ENCODE results near the gene SETDB2.

Gene SETDB2

GRCh38 chr13:49464621-49465325 lies 20.7 kb downstream of the SETDB2 start:
- TF ChIP-seq ZBTB7A (IDR thresholded peaks at IDR 0.05; ENCODE audit: low read depth) (no peak), TAF1 (IDR thresholded peaks at IDR 0.05; ENCODE audit: low read depth) (no peak), EP300 (IDR thresholded peaks at IDR 0.05; ENCODE audit: borderline replicate concordance) (no peak), RAD21 (IDR thresholded peaks at IDR 0.05; ENCODE audit: low read depth) (no peak), NFIC (IDR thresholded peaks at IDR 0.05) (no peak), CREB1 (IDR thresholded peaks at IDR 0.05; ENCODE audit: low read depth) (no peak), TEAD4 (IDR thresholded peaks at IDR 0.05) (no peak), TCF12 (IDR thresholded peaks at IDR 0.05; ENCODE audit: low read depth) (no peak), CEBPB (IDR thresholded peaks at IDR 0.05) (no peak), YY1 (IDR thresholded peaks at IDR 0.05; ENCODE audit: low read depth) (no peak), USF1 (IDR thresholded peaks at IDR 0.05) (no peak), MAX (IDR thresholded peaks at IDR 0.05) (no peak)

GRCh38 chr13:49466292-49466838 lies 22.3 kb downstream of the SETDB2 start:
- TF ChIP-seq RAD21 (IDR thresholded peaks at IDR 0.05; ENCODE audit: low read depth) = no peak
- no peak for TF ChIP-seq TEAD4 (IDR thresholded peaks at IDR 0.05)
- no peak for TF ChIP-seq CEBPB (IDR thresholded peaks at IDR 0.05)
- TF ChIP-seq USF1 (IDR thresholded peaks at IDR 0.05) = no peak
- no peak for TF ChIP-seq NFIC (IDR thresholded peaks at IDR 0.05)
- TF ChIP-seq MAX (IDR thresholded peaks at IDR 0.05) = no peak
- no peak for TF ChIP-seq ZBTB7A (IDR thresholded peaks at IDR 0.05; ENCODE audit: low read depth)
- TF ChIP-seq EGR1 (IDR thresholded peaks at IDR 0.05) = no peak
- TF ChIP-seq EP300 (IDR thresholded peaks at IDR 0.05; ENCODE audit: borderline replicate concordance) = no peak
- no peak for TF ChIP-seq YY1 (IDR thresholded peaks at IDR 0.05; ENCODE audit: low read depth)
- TF ChIP-seq REST (IDR thresholded peaks at IDR 0.05; ENCODE audit: low read depth) = no peak
- TF ChIP-seq CREB1 (IDR thresholded peaks at IDR 0.05; ENCODE audit: low read depth) = no peak
- no peak for TF ChIP-seq TCF12 (IDR thresholded peaks at IDR 0.05; ENCODE audit: low read depth)
- no peak for TF ChIP-seq TAF1 (IDR thresholded peaks at IDR 0.05; ENCODE audit: low read depth)
- no peak for TF ChIP-seq FOXM1 (IDR thresholded peaks at IDR 0.05; ENCODE audit: borderline replicate concordance, low read depth)

- TF ChIP-seq CEBPB (IDR thresholded peaks at IDR 0.05) (no peak), YY1 (IDR thresholded peaks at IDR 0.05; ENCODE audit: low read depth) (no peak), RAD21 (IDR thresholded peaks at IDR 0.05; ENCODE audit: low read depth) (no peak), TEAD4 (IDR thresholded peaks at IDR 0.05) (no peak), MAX (IDR thresholded peaks at IDR 0.05) (no peak), CREB1 (IDR thresholded peaks at IDR 0.05; ENCODE audit: low read depth) (no peak), NFIC (IDR thresholded peaks at IDR 0.05) (no peak)
Measured at GRCh38 chr13:49472186-49472585, 28.1 kb downstream of the SETDB2 start.

- no peak for TF ChIP-seq CREB1 (IDR thresholded peaks at IDR 0.05; ENCODE audit: low read depth)
- no peak for TF ChIP-seq TCF12 (IDR thresholded peaks at IDR 0.05; ENCODE audit: low read depth)
- TF ChIP-seq YY1 (IDR thresholded peaks at IDR 0.05; ENCODE audit: low read depth) = no peak
Measured at GRCh38 chr13:49476529-49476928, 32.5 kb downstream of the SETDB2 start.

- TF ChIP-seq MAX (IDR thresholded peaks at IDR 0.05) (no peak), USF1 (IDR thresholded peaks at IDR 0.05) (no peak), RAD21 (IDR thresholded peaks at IDR 0.05; ENCODE audit: low read depth) (no peak), CREB1 (IDR thresholded peaks at IDR 0.05; ENCODE audit: low read depth) (no peak), TCF12 (IDR thresholded peaks at IDR 0.05; ENCODE audit: low read depth) (no peak), TEAD4 (IDR thresholded peaks at IDR 0.05) (no peak), ZBTB7A (IDR thresholded peaks at IDR 0.05; ENCODE audit: low read depth) (no peak), NFIC (IDR thresholded peaks at IDR 0.05) (no peak), REST (IDR thresholded peaks at IDR 0.05; ENCODE audit: low read depth) (no peak), EGR1 (IDR thresholded peaks at IDR 0.05) (no peak), EP300 (IDR thresholded peaks at IDR 0.05; ENCODE audit: borderline replicate concordance) (no peak), CEBPB (IDR thresholded peaks at IDR 0.05) (no peak), YY1 (IDR thresholded peaks at IDR 0.05; ENCODE audit: low read depth) (no peak), FOXM1 (IDR thresholded peaks at IDR 0.05; ENCODE audit: borderline replicate concordance, low read depth) (no peak)
Measured at GRCh38 chr13:49481788-49482187, 37.7 kb downstream of the SETDB2 start.

Measured in Ishikawa (cell line).